PC-9 (cell line): ENCODE results near the gene SIK3.

Experiments used
- EZH2 ChIP-seq: fragments of 200-600 bp; sonication (generic); IDR thresholded peaks from 2 replicates; pipeline ENCODE4 v1.8.0; 2017; ENCODE audit warnings: antibody characterized with exemption, low read depth
- TF ChIP-seq, protein P1 (sequence below): fragments of 200-600 bp; sonication (generic); conservative IDR thresholded peaks from 2 replicates; pipeline ENCODE4 v1.6.1; 2017; ENCODE audit warnings: mixed run types, antibody characterized with exemption, mild to moderate bottlenecking, moderate library complexity

DNA sequence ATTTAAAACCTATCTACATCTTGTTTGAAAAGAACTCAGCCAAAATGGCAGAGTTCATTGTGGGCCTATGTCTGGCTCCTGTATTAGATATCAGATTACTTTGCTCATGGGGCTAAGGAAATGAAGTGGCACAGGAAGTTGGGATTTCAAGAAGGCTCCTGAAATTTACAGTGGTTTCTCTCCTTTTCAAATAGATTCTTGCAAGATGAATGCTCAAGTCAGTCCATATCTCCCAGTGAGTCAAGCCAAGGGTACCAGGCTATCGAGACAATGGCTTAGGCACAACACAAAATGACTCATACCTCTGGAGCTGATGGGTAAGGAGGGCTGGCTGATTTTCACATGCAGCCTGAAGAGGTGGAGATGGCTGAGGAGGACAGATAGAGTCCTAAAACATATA lies 236.7 kb downstream of the SIK3 start:
- TF ChIP-seq, protein P1, sequence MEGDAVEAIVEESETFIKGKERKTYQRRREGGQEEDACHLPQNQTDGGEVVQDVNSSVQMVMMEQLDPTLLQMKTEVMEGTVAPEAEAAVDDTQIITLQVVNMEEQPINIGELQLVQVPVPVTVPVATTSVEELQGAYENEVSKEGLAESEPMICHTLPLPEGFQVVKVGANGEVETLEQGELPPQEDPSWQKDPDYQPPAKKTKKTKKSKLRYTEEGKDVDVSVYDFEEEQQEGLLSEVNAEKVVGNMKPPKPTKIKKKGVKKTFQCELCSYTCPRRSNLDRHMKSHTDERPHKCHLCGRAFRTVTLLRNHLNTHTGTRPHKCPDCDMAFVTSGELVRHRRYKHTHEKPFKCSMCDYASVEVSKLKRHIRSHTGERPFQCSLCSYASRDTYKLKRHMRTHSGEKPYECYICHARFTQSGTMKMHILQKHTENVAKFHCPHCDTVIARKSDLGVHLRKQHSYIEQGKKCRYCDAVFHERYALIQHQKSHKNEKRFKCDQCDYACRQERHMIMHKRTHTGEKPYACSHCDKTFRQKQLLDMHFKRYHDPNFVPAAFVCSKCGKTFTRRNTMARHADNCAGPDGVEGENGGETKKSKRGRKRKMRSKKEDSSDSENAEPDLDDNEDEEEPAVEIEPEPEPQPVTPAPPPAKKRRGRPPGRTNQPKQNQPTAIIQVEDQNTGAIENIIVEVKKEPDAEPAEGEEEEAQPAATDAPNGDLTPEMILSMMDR, result no peak
- TF ChIP-seq EZH2, result no peak
